ENCODE results near the gene MYO5A. TPM values are rescaled to one million over a fixed set of nuclear protein-coding genes. Genes with fewer than 3 reads are reported as not detected.

MYO5A gene
- total and polyA plus RNA-seq, 9 of the 15 experiments (the other 6 are each of a cell fraction or from before 2014, with no cell fraction given), result 0.03 to 0.82 (median 0.40) TPM

DNA sequence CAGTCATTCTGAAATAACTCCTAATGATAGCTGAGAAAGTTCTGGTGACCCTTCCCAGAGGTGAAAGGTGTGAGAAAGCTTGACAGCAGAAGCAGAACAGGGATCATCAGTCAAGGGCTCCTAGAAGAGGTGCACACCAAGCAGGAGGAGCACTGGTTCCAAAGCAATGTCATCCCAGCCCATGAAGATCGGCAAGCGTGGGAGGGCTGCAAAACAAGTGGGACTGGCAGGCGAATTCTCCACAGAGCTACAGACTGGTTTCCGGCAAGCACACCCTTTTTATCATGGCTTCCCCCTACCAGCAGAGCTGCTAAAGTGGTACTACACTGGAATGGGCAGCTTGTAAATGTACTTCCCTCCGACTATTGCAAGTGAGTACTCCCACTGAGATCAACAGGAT, 170.7 kb downstream of the MYO5A start:
- H3K9ac ChIP-seq (ENCODE audit: insufficient read depth in 1 of 2, low read depth in 2 of 2, low read length in 2 of 2), result no peak overlapping the region

GRCh38 chr15:52352086-52352485, 176.6 kb downstream of the MYO5A start:
- POLR2A ChIA-PET, result no interaction called here
- intact Hi-C loops (cut with micrococcal nuclease), result no loop called here
- ATAC-seq (no peak), FAIRE-seq (no peak), DNase-seq (ENCODE audit: extremely low read depth in 1 of 4, low spot score in 3 of 4) (no peak)
- H3K36me3 ChIP-seq (ENCODE audit: control insufficient read depth, insufficient read depth, low read length), result no peaks in the 10 kb centered on the region
- WGBS (ENCODE audit: insufficient coverage, low coverage, missing lambda C conversion rate), result 0% methylated on average over 1 of the region's 1 CpG
- no peak overlapping the region for H3K9ac ChIP-seq (ENCODE audit: insufficient read depth in 1 of 2, low read depth in 2 of 2, low read length in 2 of 2)
- H3K4me3 ChIP-seq, result no peak overlapping the region
- H3K27me3 ChIP-seq (ENCODE audit: control insufficient read depth in 2 of 2, insufficient read depth in 2 of 2, low read length in 2 of 2), result peaks cover 0 to 6% of the 10 kb centered on the region in 2 experiments; a peak in 3 of 5 replicates
- no peaks in the 10 kb centered on the region for H3K9me1 ChIP-seq (ENCODE audit: control insufficient read depth, insufficient read depth, low read length)
- no peak overlapping the region for H3K27ac ChIP-seq (ENCODE audit: extremely low read depth, low read depth, low read length)
- no TSS peak for BruUV-seq (replicated peaks)
- in situ Hi-C loops (cut with MboI), result no loop called here
- H3K79me2 ChIP-seq (ENCODE audit: control insufficient read depth, insufficient read depth, low read length), result no peaks in the 10 kb centered on the region
- no peaks in the 10 kb centered on the region for H4K20me1 ChIP-seq (replicated peaks; ENCODE audit: control insufficient read depth, insufficient read depth, low read length)
- CTCF ChIA-PET (ENCODE audit: low intra/inter-chr PET ratio), result interaction anchor here (0.5 kb wide), 1 partner anchor 10 kb away, joined by 3 read pairs; no protein-coding TSS in a partner anchor
- H3K9me3 ChIP-seq (replicated peaks; ENCODE audit: control insufficient read depth, insufficient read depth, low read depth, low read length), result no peaks in the 10 kb centered on the region
- no peak overlapping the region for H3K4me2 ChIP-seq (ENCODE audit: insufficient read depth, low read length)
- no peaks in the 10 kb centered on the region for H3K4me1 ChIP-seq (replicated peaks in 1 of 2; ENCODE audit: control insufficient read depth in 2 of 2, insufficient read depth in 2 of 2, low read length in 2 of 2)
- H2AFZ ChIP-seq (ENCODE audit: low read depth, low read length), result no peak overlapping the region
- TF ChIP-seq, protein P1, sequence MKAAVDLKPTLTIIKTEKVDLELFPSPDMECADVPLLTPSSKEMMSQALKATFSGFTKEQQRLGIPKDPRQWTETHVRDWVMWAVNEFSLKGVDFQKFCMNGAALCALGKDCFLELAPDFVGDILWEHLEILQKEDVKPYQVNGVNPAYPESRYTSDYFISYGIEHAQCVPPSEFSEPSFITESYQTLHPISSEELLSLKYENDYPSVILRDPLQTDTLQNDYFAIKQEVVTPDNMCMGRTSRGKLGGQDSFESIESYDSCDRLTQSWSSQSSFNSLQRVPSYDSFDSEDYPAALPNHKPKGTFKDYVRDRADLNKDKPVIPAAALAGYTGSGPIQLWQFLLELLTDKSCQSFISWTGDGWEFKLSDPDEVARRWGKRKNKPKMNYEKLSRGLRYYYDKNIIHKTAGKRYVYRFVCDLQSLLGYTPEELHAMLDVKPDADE (conservative IDR thresholded peaks at IDR 0.05; ENCODE audit: control insufficient read depth, low read depth, low read length), result no peak
- no peak for TF ChIP-seq KLF13 (tag; IDR thresholded peaks at IDR 0.05; ENCODE audit: borderline replicate concordance, low read depth)
- TF ChIP-seq NFIX (CRISPR knock-in tag; IDR thresholded peaks at IDR 0.05; ENCODE audit: low read depth), result no peak
- no peak for TF ChIP-seq CREB3 (tag; conservative IDR thresholded peaks at IDR 0.05; ENCODE audit: low read depth)
- TF ChIP-seq PCBP1 (IDR thresholded peaks at IDR 0.05; ENCODE audit: low read depth, low read length, poor library complexity, severe bottlenecking), result no peak
- TF ChIP-seq CHD1 (IDR thresholded peaks at IDR 0.05; ENCODE audit: low read length), result no peak
- no peak for TF ChIP-seq TAF15 (IDR thresholded peaks at IDR 0.05; ENCODE audit: low read depth, low read length)
- TF ChIP-seq ZNF785 (CRISPR knock-in tag; IDR thresholded peaks at IDR 0.05), result no peak
- no peak for TF ChIP-seq TFAP4 (CRISPR knock-in tag; IDR thresholded peaks at IDR 0.05; ENCODE audit: borderline replicate concordance)
- no peak for TF ChIP-seq HNRNPK (IDR thresholded peaks at IDR 0.05; ENCODE audit: low read depth, low read length, poor library complexity, severe bottlenecking)
- no peak for TF ChIP-seq FOXJ2 (tag; IDR thresholded peaks at IDR 0.05)

More for the DNA sequence above, 170.7 kb downstream of the MYO5A start:
- BruUV-seq (replicated peaks), result no TSS peak
- FAIRE-seq (no peak), ATAC-seq (no peak), DNase-seq (ENCODE audit: extremely low read depth in 1 of 4, low spot score in 3 of 4) (no peak)
- POLR2A ChIA-PET, result interaction anchor here (0.6 to 1.3 kb wide), 3 partner anchors 10 to 442 kb away, joined by 3 to 5 read pairs (median 3); no protein-coding TSS in a partner anchor
- H3K9me3 ChIP-seq (replicated peaks; ENCODE audit: control insufficient read depth, insufficient read depth, low read depth, low read length), result no peaks in the 10 kb centered on the region
- CTCF ChIA-PET (ENCODE audit: low intra/inter-chr PET ratio), result no interaction called here
- no peak for TF ChIP-seq POLR2AphosphoS2 (IDR thresholded peaks at IDR 0.05; ENCODE audit: low read length)
- intact Hi-C loops (cut with micrococcal nuclease) (no loop called here), in situ Hi-C loops (cut with MboI) (no loop called here)
- no peak overlapping the region for H3K4me3 ChIP-seq
- H3K4me2 ChIP-seq (ENCODE audit: insufficient read depth, low read length), result no peak overlapping the region
- H3K4me1 ChIP-seq (replicated peaks in 1 of 2; ENCODE audit: control insufficient read depth in 2 of 2, insufficient read depth in 2 of 2, low read length in 2 of 2), result no peaks in the 10 kb centered on the region
- no peaks in the 10 kb centered on the region for H3K36me3 ChIP-seq (ENCODE audit: control insufficient read depth, insufficient read depth, low read length)
- H3K79me2 ChIP-seq (ENCODE audit: control insufficient read depth, insufficient read depth, low read length), result no peaks in the 10 kb centered on the region
- no peaks in the 10 kb centered on the region; the same call in 1 of the 2 replicates for H4K20me1 ChIP-seq (replicated peaks; ENCODE audit: control insufficient read depth, insufficient read depth, low read length)
- WGBS (ENCODE audit: insufficient coverage, low coverage, missing lambda C conversion rate), result 2% methylated on average over 5 of the region's 5 CpGs
- H3K27ac ChIP-seq (ENCODE audit: extremely low read depth, low read depth, low read length), result no peak overlapping the region
- H3K27me3 ChIP-seq (ENCODE audit: control insufficient read depth in 2 of 2, insufficient read depth in 2 of 2, low read length in 2 of 2), result no peaks in the 10 kb centered on the region
- H3K9me1 ChIP-seq (ENCODE audit: control insufficient read depth, insufficient read depth, low read length), result no peaks in the 10 kb centered on the region
- H2AFZ ChIP-seq (ENCODE audit: low read depth, low read length), result no peak overlapping the region

All from K562 (cell line).